ENCODE data around the gene FUBP3. TPM values are rescaled to one million over a fixed set of nuclear protein-coding genes. Genes with fewer than 3 reads are reported as not detected.
A peak's percentile ranks its signal among the peaks of the same experiment; 100 is the strongest.

The FUBP3 gene
- total RNA-seq, 4 donors from 2014 or later: 40.6 to 64.8 (median 46.4) TPM

- Histone ChIP-seq H3K27ac (replicated peaks in 1 of 4) (no peak overlapping the region), H3K27me3 (peaks cover 20 to 81% (median 67%) of the 10 kb centered on the region in 4 donors), H3K36me3 (no peaks in the 10 kb centered on the region), H3K4me3 (peak overlapping the region in 3 of 4 donors; percentile 0 to 39 (median 33)), H3K4me1 (peaks cover 54 to 62% (median 61%) of the 10 kb centered on the region in 4 donors), H3K9me3 (no peaks in the 10 kb centered on the region)
- intact Hi-C loops (cut with DNase I): no loop called here
- TF ChIP-seq CTCF (IDR thresholded peaks at IDR 0.05): no peak
- no peak for TF ChIP-seq POLR2A (IDR thresholded peaks at IDR 0.05; ENCODE audit: low read depth)
- TF ChIP-seq EP300 (IDR thresholded peaks at IDR 0.05): no peak
- TF ChIP-seq POLR2AphosphoS5 (IDR thresholded peaks at IDR 0.05): no peak
- no peak for DNase-seq (ENCODE audit: extremely low spot score)
- 3% methylated on average over 34 of the region's 61 CpGs for WGBS
Measured at GRCh38 chr9:130665431-130666392, 86.3 kb downstream of the FUBP3 start.

DNA sequence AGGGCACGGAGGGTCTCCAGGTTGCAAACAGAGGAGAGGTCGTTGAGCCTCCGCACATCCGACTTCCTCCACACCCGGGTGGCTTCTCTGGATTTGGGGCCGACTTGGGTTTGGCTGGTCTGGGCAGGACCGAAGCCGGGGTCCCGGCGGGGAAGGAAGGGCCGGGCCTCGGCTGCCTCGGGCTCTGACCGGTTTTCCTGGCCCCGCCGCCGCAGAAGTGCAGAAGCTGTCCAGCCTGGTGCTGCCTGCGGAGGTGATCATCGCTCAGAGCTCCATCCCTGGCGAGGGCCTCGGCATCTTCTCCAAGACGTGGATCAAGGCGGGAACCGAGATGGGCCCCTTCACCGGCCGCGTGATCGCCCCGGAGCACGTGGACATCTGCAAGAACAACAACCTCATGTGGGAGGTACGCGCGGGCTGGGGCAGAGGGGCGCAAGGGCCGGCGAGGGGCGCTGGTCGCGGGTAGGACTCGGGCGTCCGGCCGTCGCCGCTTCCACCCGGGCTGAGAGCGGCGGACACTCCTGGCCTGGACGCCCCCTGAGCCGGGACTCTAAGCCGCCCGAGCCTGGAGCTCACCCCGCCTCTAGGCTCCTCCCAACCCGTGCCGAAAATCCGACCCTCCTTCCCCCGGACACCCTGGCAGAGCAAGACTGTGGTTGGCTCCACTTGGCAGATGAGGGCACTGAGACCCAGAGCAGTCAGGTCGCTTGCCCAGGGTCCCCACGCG lies 87.2 kb downstream of the FUBP3 start:
- intact Hi-C loops (cut with DNase I): no loop called here
- no peak for DNase-seq (ENCODE audit: extremely low spot score)

DNA sequence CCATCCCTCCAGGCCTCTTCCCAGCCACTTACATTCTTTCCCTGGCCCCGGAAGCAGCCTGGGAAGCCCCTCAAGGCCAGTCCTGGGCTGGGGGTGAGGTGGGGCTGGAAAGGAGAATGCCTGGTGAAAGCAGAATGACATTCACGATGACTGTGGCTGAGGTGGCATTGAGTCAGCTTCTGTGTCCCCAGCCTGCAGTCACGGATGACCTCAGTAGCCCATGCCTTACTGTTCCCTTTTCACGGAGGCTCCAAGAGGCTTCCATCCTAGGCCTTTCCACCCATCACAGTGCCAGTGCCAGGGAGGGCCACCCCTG lies 87.7 kb downstream of the FUBP3 start:
- Histone ChIP-seq H3K4me3 (no peak overlapping the region), H3K27ac (replicated peaks in 1 of 4) (no peak overlapping the region), H3K27me3 (peaks cover 13 to 67% (median 54%) of the 10 kb centered on the region in 4 donors), H3K4me1 (peaks cover 41 to 48% (median 47%) of the 10 kb centered on the region in 4 donors), H3K9me3 (no peaks in the 10 kb centered on the region), H3K36me3 (no peaks in the 10 kb centered on the region)
- 86% methylated on average over 4 of the region's 4 CpGs for WGBS
- TF ChIP-seq POLR2AphosphoS5 (IDR thresholded peaks at IDR 0.05) (no peak), EP300 (IDR thresholded peaks at IDR 0.05) (no peak), CTCF (IDR thresholded peaks at IDR 0.05) (no peak), POLR2A (IDR thresholded peaks at IDR 0.05; ENCODE audit: low read depth) (no peak)
- DNase-seq (ENCODE audit: extremely low spot score): no peak
- intact Hi-C loops (cut with DNase I): no loop called here

More for the DNA sequence above, 87.2 kb downstream of the FUBP3 start:
- Histone ChIP-seq H3K4me1 (peaks cover 46 to 54% (median 53%) of the 10 kb centered on the region in 4 donors), H3K4me3 (peak overlapping the region in 1 of 4 donors; percentile 0), H3K9me3 (no peaks in the 10 kb centered on the region), H3K36me3 (no peaks in the 10 kb centered on the region), H3K27me3 (peaks cover 16 to 73% (median 59%) of the 10 kb centered on the region in 4 donors), H3K27ac (replicated peaks in 1 of 4) (no peak overlapping the region)
- WGBS: 66% methylated on average over 3 of the region's 60 CpGs
- TF ChIP-seq POLR2A (IDR thresholded peaks at IDR 0.05; ENCODE audit: low read depth) (no peak), EP300 (IDR thresholded peaks at IDR 0.05) (no peak), POLR2AphosphoS5 (IDR thresholded peaks at IDR 0.05) (no peak), CTCF (IDR thresholded peaks at IDR 0.05) (no peak)

GRCh38 chr9:130668196-130668595 lies 88.8 kb downstream of the FUBP3 start:
- no peak overlapping the region for H3K27ac ChIP-seq (replicated peaks in 1 of 4)
- DNase-seq (ENCODE audit: extremely low spot score): no peak
- WGBS: 96% methylated on average over 6 of the region's 13 CpGs
- TF ChIP-seq CTCF (IDR thresholded peaks at IDR 0.05) (no peak), POLR2A (IDR thresholded peaks at IDR 0.05; ENCODE audit: low read depth) (no peak), EP300 (IDR thresholded peaks at IDR 0.05) (no peak), POLR2AphosphoS5 (IDR thresholded peaks at IDR 0.05) (no peak)
- intact Hi-C loops (cut with DNase I): no loop called here
- H3K9me3 ChIP-seq: no peaks in the 10 kb centered on the region
- peaks cover 34 to 37% (median 36%) of the 10 kb centered on the region in 4 donors for H3K4me1 ChIP-seq
- H3K36me3 ChIP-seq: no peaks in the 10 kb centered on the region
- no peak overlapping the region for H3K4me3 ChIP-seq
- peaks cover 7 to 56% (median 43%) of the 10 kb centered on the region in 4 donors for H3K27me3 ChIP-seq
